Activated T-helper 1 cell treated with anti-CD3 and anti-CD28 coated beads, Interleukin-2, amount 50 U/mL, for 16 hours (primary cell): Measurements from ENCODE around the gene RPRD1A.
"Not testable (repeated sequence)": the region's sequence is repeated elsewhere in the genome, so short reads cannot be mapped to it uniquely, and the experiment has no call there.

Experiments used
- DNase-seq, 2 donors: peaks; one replicate each; pipeline ENCODE4 v3.0.0-alpha.2; 2020; ENCODE audit warnings: low read depth in 1 of 2, low spot score in 1 of 2

The RPRD1A gene

DNA sequence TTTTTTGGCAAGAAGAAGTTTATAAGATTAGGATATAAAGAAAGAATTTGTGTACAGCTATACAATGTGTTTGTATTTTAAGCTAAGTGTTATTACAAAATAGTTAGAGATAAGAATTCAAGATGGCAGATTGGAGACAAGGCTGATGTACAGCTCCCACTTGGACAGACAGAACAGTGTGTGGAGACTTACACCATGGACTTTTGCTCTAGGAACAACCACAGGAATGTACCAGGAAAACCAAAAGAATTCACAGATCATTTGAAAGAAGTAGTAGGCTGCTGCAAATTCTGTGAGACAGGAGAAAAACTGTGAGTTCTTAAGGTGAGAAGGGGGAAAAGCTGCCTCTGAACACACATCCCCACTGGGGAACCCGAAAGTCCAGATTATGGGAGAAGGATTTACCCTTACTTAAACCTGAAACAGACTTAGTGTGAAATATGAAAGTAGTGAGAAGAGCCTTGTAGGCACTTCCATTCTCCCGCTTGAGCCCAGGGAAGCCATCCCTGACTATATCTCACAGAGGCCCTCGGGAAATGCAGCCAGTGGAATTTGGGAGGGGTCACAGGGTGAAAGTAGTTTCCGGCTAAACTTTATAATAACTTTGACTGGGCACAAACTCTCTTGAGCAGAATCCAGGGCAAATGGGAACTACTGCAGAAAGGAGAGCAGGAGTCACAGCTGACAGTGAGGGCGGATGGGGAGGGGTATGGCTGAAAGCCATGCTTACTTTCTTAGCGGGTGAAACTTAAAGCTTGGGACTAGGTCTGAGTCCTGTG is 11.6 kb upstream of the RPRD1A start:
- no peak for DNase-seq

GRCh38 chr18:36077764-36078163 is 10.4 kb upstream of the RPRD1A start:
- DNase-seq, result not testable (repeated sequence)

DNA sequence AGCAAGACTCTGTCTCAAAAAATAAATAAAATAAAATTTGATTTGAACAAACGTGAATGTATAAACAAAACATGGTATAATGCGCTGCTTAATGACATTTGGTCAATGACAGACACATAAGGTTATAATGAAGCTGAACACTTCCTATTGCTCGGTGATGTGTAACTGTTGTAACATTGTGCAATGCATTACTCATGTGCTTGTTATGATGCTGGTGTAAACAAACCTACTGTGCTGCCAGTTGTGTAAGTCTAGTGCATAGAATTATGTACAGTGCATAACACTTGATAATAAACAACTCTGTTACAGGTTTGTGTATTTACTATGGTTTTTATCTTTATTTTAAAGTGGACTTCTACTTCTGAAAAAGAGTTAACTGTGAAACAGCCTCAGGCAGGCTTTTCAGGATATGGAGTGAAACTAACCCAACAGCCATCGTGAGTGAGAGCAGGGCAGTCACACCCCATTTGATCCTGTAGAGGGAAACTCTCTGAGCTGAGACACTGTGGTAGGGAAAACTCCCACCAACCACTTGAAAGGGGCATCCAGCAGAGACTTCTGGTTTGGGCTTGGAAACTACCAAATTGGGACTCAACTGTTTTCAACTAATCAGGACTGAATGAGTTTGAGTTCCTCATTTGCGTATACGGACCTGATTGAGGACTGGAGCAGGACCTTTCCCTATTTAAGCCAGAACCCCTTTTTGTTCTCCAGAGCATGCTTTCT is 8.7 kb upstream of the RPRD1A start:
- DNase-seq, result no peak

DNA sequence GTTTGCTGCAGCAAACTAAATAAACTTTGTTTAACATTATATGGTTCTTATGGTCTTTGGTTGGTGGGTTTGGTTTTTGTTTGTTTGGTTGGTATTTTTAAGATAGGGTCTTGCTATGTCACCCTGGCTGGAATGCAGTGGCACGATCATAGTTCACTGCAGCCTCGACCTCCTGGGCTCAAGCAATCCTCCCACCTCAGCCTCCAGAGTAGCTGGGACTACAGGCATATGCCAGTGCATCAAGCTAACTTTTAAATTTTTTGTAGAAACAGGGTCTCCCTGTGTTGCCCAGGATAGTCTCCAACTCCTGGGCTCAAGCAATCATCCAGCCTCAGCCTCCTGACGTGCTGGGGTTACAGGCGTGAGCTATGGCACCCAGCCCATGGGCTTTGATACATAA is 7.1 kb upstream of the RPRD1A start:
- no peak for DNase-seq

DNA sequence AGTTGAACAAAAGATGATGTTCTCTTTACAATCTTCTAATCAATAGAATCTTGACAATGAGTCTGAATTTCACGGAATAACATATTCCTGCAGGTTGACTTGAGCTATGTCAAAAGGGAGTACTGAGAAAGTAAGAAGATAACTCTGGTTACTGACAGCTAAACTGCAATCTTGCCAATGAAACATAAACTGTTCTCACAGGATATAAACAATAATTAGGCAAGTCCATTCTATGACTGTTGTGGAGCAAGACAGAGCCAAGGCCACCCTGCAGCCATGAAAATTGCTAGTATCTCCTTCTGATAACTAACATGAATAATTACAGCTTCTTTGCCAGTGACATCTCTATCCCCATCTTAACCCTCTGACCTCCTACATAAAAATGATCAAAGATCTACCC is 6.3 kb upstream of the RPRD1A start:
- DNase-seq, result no peak

DNA sequence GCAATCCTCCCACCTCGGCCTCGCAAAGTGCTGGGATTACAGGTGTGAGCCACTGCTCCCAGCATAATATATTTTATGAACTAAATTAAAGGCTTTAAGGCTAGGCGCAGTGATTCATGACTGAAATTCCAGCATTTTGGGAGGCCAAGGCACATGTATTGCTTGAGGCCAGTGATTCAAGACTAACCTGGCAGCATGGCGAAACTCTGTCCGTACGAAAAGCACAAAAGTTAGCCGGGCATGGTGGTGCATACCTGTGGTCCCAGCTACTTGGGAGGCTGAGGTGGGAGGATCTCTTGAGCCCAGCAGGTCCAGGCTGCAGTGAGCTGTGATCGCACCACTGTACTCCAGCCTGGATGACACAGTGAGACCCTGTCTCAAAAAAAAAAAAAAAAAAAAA is 5.0 kb upstream of the RPRD1A start:
- not testable (repeated sequence) for DNase-seq

GRCh38 chr18:36066686-36067054 is 689 bp downstream of the RPRD1A start:
- no peak for DNase-seq

DNA sequence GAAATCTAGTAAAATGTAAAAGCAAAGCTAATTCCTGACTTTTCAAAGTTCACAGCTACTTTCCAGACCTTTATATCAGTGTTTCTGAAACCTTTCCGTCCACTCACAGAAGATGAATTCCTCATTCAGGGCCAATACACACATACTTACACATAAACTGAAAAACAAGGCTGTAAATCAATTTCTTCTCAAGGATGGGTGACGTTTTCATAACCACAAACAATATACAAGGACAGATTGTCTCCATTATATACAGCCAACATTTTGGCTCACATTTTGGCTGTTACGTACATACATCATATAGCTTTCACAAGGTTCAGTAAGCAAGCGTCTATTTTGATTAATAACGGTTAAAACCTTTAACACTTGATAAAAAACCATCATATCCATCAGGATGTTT is 1.4 kb downstream of the RPRD1A start:
- no peak for DNase-seq

GRCh38 chr18:36064809-36065079 is 2.6 kb downstream of the RPRD1A start:
- DNase-seq, result not testable (repeated sequence)

- DNase-seq, result no peak
These were observed 3.1 kb downstream of the RPRD1A start for GRCh38 chr18:36064027-36064808.

DNA sequence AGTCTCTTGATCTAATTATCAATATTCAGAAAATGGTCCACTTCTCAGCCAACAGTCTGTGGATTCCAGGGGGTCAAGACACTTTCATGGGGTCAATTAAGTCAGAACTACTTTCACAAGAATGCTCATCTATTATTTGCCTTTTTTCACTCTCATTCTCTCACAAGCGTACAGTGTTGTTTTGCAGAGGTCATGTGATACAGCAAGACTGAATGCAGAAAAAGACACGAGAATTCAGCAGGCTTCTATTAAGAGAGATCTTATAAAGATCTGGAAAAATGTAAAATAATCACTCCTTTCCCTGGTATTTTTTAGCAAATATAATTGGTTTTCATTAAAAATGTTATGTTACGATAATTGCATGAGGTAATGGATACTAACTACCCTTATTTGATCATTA is 8.7 kb downstream of the RPRD1A start:
- DNase-seq, result no peak

- DNase-seq, result no peak
These were observed 15.6 kb downstream of the RPRD1A start for GRCh38 chr18:36051760-36052159.

GRCh38 chr18:36050479-36050878 is 16.9 kb downstream of the RPRD1A start:
- DNase-seq, result no peak

- no peak for DNase-seq
These were observed 19.8 kb downstream of the RPRD1A start for GRCh38 chr18:36047521-36047920.

- no peak for DNase-seq
These were observed 20.5 kb downstream of the RPRD1A start for GRCh38 chr18:36046898-36047297.

DNA sequence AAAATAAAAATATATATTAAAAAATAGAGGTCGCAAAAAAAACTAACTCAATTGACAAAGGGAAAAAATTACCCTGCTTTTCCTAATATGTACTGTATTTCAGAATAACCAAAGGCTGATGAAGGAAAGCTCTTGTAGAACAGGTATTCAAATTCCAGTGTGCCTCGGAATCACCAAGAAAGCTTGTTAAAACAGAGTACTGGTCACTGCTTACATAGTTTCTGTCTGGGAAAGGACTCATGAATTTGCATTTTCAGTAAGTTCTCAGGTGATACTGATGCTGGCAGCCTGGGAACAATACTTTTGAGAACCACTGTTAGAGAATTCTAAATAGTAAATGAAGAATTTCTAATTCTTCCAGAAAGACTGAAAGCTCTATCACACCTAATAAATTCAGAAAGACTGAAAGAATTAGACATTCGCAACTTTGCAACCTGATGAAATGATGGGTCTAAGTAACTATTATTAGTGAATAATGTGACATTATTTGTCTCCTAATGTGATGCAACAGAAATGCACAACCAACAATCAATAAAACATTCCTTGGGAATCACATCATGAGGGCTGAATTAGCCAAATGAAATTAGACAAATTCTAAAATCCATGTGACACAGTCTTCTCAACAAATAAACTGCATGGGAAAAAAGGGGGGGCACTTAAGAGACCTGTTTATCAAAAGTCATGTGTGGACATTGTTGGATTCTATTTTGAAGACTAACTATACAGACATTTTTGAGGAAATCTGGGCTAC is 21.9 kb downstream of the RPRD1A start:
- DNase-seq, result no peak

DNA sequence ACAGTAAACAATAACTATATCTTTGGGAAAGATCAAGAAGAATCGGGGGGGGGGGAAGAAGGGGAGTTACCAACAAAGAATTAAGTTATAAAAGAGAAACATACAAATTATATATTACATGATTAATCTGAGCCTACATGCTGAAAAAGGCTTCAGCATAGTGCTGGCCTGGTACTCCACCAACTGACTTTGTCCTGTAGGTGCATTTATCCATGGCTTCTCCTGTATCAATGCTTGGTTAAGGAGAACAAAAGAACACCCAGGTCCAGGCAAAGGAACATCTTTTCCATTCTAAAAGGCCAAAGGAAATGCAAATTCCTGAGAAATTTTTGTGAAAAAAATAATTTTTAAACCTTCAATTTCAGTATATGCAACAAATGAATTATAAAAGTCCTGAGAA is 24.2 kb downstream of the RPRD1A start:
- no peak for DNase-seq

DNA sequence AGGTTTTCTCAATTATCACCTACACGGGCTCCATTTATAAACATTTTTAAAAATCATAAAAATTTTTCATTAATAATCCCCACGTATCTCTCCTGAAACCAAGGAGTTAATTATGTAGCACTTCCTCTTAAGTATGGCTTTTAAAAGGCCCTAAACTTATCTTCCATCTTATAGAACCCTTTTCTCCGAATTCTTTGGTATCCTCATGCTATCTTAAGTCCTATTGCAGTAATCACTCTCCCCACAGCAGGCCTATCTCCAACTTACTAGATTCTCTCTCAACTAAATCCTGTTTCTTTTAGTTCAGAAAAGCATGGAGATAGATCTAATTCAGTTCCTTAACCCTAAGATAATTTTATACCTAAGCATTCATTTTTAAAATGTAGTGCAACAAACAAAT is 26.2 kb downstream of the RPRD1A start:
- DNase-seq, result no peak

- DNase-seq, result no peak
These were observed 29.2 kb downstream of the RPRD1A start for GRCh38 chr18:36038102-36038663.

DNA sequence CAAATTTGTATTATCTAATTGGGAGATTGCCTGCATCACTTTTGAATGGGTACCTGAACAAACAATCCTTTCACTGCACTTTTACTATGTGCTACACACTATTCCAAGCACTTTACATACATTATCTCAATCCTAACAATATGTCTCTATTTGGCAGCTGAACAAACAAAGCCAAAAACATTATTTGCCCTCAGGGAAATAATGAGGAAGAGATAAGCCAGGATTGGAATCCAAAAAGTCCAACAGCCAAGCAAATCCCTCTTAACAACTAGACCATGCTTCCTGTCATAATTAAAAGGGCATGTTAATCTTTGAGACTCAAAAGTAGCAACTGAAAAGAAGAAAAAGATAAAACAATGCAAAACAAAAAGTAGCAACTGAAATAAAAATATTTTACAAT is 32.1 kb downstream of the RPRD1A start:
- no peak for DNase-seq

DNA sequence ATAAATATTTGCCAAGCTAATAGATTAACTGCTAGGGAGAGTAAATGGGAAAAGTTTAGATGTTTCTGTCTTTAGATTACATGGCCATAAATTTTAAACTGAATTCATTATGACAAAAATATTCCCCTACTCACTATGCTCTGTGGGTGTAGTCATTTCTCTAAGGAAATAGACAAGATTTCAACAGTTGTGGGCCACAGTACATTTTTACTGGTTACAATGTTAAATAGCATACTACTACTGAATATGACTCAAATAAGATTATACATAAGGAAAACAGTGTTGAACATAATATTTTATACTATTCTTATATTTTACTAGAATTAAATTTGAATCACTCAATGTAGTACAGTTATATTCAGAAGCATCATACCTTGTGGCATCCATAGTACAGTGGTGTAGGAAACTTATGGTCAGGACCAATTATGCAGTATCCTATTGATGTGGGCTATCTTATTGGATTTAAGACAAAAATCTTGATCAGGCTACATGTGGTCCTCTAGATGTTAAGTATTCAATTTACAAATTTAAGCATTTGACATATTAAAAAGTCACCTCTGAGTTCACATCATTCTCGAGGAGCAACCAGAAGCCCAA is 33.0 kb downstream of the RPRD1A start:
- DNase-seq, result no peak
